Measurements from ENCODE around the gene ANKH. TPM values are rescaled to one million over a fixed set of nuclear protein-coding genes. Genes with fewer than 3 reads are reported as not detected.

ANKH gene
- total RNA-seq, 1 experiment from 2014 or later = 65.2 TPM

- BruUV-seq (replicated peaks) = no TSS peak
- intact Hi-C loops (cut with micrococcal nuclease) = loop anchor here (5.0 kb wide), 1 partner anchor 218 kb away; no protein-coding TSS in a partner anchor
- H3K27ac ChIP-seq (ENCODE audit: low read depth, low read length) = no peak overlapping the region
- H3K79me2 ChIP-seq (ENCODE audit: insufficient read depth, low read length) = no peaks in the 10 kb centered on the region
- H4K20me1 ChIP-seq (ENCODE audit: insufficient read depth) = no peaks in the 10 kb centered on the region
- no peaks in the 10 kb centered on the region for H3K9me2 ChIP-seq (ENCODE audit: insufficient read depth)
- H3K4me3 ChIP-seq (replicated peaks in 1 of 2; ENCODE audit: low read depth in 1 of 2, low read length in 2 of 2) = no peak overlapping the region
- ATAC-seq = no peak
- DNase-seq (ENCODE audit: low read depth, low spot score) = no peak
- no peaks in the 10 kb centered on the region for H3K4me1 ChIP-seq (ENCODE audit: control insufficient read depth in 1 of 2, insufficient read depth in 2 of 2, low read length in 2 of 2)
- TF ChIP-seq CBX3 (IDR thresholded peaks at IDR 0.05; ENCODE audit: low read depth) (no peak), FOSL1 (IDR thresholded peaks at IDR 0.05; ENCODE audit: low read depth) (no peak), MAX (IDR thresholded peaks at IDR 0.05) (no peak), ZFX (IDR thresholded peaks at IDR 0.05) (no peak), SRF (IDR thresholded peaks at IDR 0.05; ENCODE audit: low read depth) (no peak), SIN3A (IDR thresholded peaks at IDR 0.05; ENCODE audit: low read depth) (no peak), POLR2A (IDR thresholded peaks at IDR 0.05; ENCODE audit: borderline replicate concordance, extremely low read depth, insufficient read depth, insufficient read length) (no peak), CEBPB (IDR thresholded peaks at IDR 0.05; ENCODE audit: low read depth) (no peak), EZH2 (IDR thresholded peaks at IDR 0.05) (no peak), RAD21 (IDR thresholded peaks at IDR 0.05; ENCODE audit: low read depth) (no peak), JUND (IDR thresholded peaks at IDR 0.05) (no peak), EGR1 (IDR thresholded peaks at IDR 0.05; ENCODE audit: low read depth) (no peak), ZBTB33 (IDR thresholded peaks at IDR 0.05; ENCODE audit: extremely low read depth, insufficient replicate concordance, low read length) (no peak), POLR2AphosphoS5 (IDR thresholded peaks at IDR 0.05; ENCODE audit: low read depth, low read length) (no peak), SP1 (IDR thresholded peaks at IDR 0.05; ENCODE audit: low read depth) (no peak), TCF7L2 (IDR thresholded peaks at IDR 0.05; ENCODE audit: borderline replicate concordance, extremely low read depth, insufficient read depth, insufficient read length) (no peak)
- TF ChIP-seq, protein P1, sequence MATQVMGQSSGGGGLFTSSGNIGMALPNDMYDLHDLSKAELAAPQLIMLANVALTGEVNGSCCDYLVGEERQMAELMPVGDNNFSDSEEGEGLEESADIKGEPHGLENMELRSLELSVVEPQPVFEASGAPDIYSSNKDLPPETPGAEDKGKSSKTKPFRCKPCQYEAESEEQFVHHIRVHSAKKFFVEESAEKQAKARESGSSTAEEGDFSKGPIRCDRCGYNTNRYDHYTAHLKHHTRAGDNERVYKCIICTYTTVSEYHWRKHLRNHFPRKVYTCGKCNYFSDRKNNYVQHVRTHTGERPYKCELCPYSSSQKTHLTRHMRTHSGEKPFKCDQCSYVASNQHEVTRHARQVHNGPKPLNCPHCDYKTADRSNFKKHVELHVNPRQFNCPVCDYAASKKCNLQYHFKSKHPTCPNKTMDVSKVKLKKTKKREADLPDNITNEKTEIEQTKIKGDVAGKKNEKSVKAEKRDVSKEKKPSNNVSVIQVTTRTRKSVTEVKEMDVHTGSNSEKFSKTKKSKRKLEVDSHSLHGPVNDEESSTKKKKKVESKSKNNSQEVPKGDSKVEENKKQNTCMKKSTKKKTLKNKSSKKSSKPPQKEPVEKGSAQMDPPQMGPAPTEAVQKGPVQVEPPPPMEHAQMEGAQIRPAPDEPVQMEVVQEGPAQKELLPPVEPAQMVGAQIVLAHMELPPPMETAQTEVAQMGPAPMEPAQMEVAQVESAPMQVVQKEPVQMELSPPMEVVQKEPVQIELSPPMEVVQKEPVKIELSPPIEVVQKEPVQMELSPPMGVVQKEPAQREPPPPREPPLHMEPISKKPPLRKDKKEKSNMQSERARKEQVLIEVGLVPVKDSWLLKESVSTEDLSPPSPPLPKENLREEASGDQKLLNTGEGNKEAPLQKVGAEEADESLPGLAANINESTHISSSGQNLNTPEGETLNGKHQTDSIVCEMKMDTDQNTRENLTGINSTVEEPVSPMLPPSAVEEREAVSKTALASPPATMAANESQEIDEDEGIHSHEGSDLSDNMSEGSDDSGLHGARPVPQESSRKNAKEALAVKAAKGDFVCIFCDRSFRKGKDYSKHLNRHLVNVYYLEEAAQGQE (IDR thresholded peaks at IDR 0.05; ENCODE audit: low read depth) = no peak
- H3K36me3 ChIP-seq (ENCODE audit: control insufficient read depth in 1 of 2, insufficient read depth in 2 of 2, low read length in 2 of 2) = no peaks in the 10 kb centered on the region
- H3K4me2 ChIP-seq (ENCODE audit: low read length) = no peak overlapping the region
- ChIA-PET POLR2A (no interaction called here), RAD21 (ENCODE audit: low non-redundant PET in 1 of 2, low total read pairs in 2 of 2, uncharacterized antibody in 2 of 2, unreplicated experiment in 2 of 2) (no interaction called here), CTCF (interaction anchor here (0.5 to 4.7 kb wide), 2 partner anchors 273 to 283 kb away, joined by 7 to 39 read pairs; no protein-coding TSS in a partner anchor)
- no peak overlapping the region for H2AFZ ChIP-seq (ENCODE audit: low read depth, low read length, poor library complexity, severe bottlenecking)
- H3K27me3 ChIP-seq (ENCODE audit: insufficient read depth, low read length) = no peaks in the 10 kb centered on the region
- no peak overlapping the region for H3K9ac ChIP-seq (ENCODE audit: low read length)
- no peaks in the 10 kb centered on the region for H3K9me3 ChIP-seq (ENCODE audit: control insufficient read depth in 1 of 2, insufficient read depth in 1 of 2, low read depth in 1 of 2, low read length in 2 of 2)
Measured at GRCh38 chr5:14729448-14730385, 141.9 kb downstream of the ANKH start.
